ENCODE measurements around the gene ZMYM4.
"Not testable (repeated sequence)": the region's sequence is repeated elsewhere in the genome, so short reads cannot be mapped to it uniquely, and the experiment has no call there.

The ZMYM4 gene

DNA sequence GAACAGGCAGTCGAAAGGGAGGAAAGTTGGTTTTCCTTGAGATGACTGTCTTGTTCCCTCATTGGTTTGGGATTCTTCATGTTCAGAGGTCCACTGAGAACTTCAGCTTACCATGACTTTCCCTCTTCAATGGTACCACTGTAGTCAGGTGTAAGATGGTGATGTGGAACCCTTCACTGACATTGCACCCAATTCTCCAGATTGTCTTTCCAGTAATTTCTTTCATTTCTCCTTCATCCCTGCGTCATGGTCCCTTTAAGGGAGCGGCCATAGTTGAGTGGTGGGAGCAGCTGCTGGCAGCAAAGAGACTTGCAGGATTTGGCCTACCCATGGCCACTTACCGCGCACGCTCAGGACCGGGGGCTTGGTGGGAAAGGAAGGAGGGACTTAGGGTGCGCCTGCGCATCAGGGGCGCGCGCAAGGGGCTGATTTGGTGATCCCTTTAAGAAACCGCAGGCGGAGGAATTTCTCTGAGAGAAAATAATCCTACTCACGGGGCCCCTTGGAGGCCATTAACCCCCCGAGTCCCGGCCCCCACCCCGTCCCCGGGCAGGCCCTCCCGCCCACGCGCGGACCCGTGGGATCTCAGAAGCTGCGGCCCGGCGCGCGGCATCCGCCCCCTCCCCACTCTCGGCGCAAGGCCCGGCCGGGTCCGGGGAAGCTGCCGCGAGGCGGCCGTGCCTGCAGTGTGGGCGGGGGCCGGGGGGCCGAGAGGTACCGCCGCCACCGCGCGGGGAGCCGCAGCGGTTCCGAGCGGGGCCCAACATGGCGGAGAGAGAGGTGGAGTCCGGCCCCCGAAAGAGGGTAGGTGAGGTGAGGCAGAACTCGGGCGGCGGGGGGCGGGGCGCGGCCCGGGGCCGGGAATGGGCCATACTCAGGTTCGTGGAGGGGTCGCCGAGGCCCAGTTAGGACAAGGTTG is at the start of gene ZMYM4:
Gene ZMYM4 (plus strand): TSS at position 428 of the 919 bp plus-strand sequence. CDS start 338 bp downstream, at position 766.
- DNase-seq = peak; percentile 95

DNA sequence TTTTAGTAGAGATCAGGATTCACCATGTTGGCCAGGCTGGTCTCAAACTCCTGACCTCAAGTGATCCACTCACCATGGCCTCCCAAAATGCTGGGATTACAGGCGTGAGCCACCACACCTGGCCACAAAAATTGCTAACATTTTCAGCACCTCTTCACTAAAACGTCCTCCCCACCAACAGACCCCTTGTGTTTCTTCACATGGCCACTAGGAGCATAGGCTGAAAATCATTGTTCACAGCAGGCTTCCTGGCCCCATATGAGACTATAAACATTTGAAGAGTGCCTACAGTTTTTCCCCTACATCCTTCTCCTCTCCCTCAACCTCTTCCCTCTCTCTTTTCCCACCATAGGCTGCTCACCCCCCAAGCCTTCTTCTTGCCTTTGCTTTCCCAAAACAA is 47.5 kb upstream of the ZMYM4 start:
- DNase-seq = no peak

DNA sequence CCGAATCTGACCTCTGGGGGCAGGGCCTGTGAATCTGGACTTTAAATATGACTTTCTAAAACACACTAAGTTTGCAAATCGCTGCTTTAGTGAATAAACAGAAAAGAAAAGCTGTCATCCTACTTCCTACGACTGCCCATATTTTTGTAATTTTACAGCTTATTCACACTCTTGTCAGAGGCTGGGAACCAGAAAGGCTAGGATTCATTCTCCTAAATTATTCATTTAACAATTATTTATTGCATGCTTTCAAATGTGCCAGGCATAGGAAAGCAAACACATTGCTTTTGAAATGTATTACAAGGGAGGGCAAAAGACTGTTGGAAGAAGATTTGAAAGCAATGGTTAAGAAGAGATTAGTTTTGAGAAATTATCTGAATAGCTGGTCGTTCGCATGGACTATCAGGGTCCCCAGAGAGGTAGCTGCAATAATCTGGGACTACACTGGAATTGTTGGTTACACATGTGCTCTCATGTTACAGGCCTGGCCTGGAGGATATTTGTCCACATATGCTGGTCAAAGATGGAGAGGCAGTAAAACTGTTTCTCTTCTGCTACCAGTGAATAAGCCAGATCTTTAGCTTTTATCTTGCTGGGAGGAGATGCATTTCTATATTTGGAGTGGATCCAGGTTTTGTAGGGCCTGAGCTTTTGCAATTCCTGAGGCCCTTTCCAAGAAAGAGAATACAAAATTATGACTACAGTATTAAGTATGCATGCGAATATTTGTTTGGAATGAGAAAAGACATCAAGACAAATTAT is 46.0 kb upstream of the ZMYM4 start:
- no peak for DNase-seq

DNA sequence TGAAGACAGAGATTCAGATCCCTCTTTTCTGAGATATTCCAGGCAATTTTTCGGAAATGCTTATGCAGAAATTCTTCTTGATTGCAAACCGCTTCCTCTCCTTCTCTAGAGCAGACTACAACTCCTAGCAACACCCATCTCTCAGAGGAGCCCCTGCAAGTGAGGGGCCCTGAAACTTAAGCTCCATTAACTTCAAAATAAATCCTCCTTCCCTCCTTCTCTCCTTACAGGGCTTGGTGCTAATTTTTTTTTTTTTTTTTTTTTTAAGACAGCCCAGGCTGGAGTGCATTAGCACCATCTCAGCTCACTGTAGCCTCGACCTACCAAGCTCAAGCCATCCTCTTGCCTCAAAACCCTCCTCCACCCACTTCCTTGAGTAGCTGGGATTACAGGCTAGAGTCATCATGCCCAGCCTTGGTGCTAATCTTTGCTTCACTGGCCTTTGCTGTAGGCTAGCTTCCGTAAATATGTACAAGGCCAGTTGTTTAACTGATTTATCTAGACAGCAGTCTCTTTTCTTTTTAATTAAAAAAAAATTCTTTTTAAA is 45.4 kb upstream of the ZMYM4 start:
- DNase-seq = no peak

- no peak for DNase-seq
These were observed 42.0 kb upstream of the ZMYM4 start for GRCh38 chr1:35226546-35226945.

DNA sequence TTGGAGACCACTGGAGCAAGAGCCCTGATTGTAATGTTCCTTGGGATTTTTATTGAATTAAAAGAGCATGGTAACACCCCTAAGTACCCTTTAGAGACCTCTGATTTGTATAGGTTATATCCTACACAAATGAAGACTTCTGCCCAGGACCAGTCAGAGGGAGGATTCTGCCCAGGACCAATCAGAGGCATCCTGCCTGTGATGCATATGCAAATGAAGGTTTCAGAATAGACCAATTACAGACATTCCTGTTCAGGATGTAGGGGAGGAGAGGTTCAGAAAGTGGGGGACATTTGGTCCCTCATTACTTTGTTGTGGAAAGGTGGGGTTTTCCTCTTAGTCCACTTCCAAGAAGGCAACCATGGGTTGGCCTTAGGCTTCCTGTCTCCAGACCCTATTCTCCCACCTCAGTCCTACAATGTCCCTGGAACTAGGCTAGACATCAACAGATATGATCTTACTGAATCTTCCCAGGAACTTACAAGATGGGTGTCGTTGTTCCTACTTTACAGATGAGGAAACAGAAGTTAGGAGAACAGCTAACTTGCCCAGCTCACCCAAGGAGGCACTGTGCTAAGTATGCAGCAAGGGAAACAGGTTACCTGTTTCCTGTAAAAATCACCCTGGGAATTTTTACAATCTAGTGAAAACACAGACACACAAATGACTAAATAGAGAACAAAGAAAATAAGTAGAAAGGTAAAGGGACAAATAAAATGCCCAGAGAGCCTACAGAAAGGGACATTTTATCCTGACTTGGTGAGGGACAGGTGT is 38.7 kb upstream of the ZMYM4 start:
- no peak for DNase-seq

DNA sequence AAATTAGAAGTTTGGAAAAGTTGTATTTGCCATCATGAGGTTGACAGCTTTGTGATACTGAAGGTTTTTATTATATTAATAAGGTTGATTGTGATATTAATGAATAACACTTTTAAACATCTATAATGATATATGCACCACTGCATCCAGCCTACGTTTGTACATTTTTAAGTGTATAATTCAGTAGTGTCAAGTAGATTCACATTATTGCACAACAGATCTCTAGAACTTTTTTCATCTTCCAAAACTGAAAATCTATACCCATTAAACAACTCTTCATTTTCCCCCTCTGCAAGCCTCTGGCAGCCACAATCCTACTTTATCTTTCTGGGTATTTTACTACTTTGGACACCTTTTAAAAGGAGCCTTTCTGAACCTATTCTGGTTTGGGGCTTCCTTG is 37.2 kb upstream of the ZMYM4 start:
- no peak for DNase-seq

DNA sequence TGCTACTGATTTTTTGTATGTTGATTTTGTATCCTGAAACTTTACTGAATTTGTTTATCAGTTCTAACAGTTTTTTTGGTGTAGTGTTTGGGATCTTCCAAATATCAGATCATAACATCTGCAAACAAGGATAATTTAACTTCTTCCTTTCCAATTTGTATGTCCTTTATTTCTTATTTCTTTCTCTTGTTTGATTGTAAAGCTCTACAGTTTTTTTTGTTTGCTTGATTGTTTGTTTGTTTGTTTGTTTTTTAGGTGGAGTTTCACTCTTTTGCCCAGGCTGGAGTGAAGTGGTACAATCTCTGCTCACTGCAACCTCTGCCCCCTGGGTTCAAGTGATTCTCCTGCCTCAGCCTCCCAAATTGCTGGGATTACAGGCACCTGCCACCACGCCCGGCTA is 31.7 kb upstream of the ZMYM4 start:
- not testable (repeated sequence) for DNase-seq

DNA sequence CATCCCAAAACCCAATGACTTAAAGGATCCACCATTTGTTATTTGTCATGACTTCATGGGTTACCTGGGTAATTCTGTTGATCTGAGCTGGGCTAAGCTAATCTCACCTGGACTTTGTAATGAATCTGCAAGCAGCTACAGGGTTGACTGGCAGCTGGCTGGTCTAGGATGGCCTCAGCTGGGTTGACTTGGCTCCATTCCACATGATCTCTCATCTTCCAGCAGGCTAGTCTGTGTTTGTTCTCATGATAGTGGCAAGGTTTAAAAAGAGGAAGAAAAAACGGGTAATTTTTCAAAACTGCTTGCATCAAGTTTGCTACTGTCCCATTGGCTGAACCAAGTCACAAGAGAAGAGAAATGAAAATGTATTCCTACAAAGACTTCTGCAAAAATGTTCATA is 24.8 kb upstream of the ZMYM4 start:
- peak; percentile 15 for DNase-seq

DNA sequence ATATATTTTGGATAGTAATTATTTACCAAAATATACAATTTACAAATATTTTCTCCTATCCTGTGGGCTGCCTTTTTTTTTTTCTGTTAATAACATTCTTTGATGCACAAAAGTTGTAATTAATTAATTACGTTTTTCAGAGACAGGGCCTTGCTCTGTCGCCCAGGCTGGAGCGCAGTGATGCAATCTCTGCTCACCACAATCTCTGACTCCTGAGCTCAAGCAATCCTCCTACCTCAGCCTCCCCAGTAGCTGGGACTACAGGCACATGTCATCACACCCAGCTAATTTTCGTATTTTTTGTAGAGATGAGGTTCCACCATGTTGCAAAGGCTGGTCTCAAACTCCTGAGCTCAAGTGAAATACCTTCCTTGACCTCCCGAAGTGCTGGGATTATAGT is 21.3 kb upstream of the ZMYM4 start:
- no peak for DNase-seq

- no peak for DNase-seq
These were observed 14.6 kb upstream of the ZMYM4 start for GRCh38 chr1:35253941-35254340.

DNA sequence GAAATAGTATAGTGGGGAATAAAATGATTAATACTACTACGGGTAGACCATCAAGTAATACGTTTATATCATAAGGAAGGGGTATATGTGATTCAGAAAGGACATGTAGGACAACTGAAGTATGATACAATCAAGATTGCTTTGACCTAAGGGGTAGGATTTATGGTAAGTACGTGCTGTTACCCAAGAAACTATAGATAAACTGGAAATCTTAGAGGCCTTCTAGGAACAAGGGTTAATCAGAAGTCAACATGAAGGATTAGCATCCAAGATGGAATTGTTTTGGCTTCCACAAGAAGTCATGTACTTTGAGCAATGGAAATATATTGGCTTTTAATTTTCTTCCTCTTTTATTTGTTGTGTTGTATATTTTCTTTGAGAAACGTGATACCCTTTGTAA is 13.2 kb upstream of the ZMYM4 start:
- DNase-seq = no peak

- no peak for DNase-seq
These were observed 8.9 kb upstream of the ZMYM4 start for GRCh38 chr1:35259561-35259960.

- no peak for DNase-seq
These were observed 6.9 kb upstream of the ZMYM4 start for GRCh38 chr1:35261412-35262120.

GRCh38 chr1:35264035-35264434 is 4.5 kb upstream of the ZMYM4 start:
- no peak for DNase-seq

- no peak for DNase-seq
These were observed 3.6 kb upstream of the ZMYM4 start for GRCh38 chr1:35264871-35265270.

DNA sequence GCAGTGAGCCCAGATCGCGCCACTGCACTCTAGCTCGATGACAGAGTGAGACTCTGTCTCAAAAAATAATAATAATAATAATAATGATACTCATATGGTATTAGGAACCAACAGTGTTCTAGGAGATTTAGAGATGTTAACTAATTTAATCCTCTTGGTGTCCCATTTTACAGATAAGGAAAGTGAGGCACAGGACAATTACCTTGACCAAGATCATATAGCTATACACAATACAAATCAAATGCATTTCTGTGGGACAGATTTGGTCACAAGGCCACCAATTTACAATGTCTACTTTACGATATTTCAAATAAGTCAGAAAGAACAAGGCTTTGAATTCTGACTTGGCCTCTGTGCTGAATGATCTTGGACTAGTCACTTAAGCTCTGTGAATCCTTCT is 2.2 kb upstream of the ZMYM4 start:
- no peak for DNase-seq

DNA sequence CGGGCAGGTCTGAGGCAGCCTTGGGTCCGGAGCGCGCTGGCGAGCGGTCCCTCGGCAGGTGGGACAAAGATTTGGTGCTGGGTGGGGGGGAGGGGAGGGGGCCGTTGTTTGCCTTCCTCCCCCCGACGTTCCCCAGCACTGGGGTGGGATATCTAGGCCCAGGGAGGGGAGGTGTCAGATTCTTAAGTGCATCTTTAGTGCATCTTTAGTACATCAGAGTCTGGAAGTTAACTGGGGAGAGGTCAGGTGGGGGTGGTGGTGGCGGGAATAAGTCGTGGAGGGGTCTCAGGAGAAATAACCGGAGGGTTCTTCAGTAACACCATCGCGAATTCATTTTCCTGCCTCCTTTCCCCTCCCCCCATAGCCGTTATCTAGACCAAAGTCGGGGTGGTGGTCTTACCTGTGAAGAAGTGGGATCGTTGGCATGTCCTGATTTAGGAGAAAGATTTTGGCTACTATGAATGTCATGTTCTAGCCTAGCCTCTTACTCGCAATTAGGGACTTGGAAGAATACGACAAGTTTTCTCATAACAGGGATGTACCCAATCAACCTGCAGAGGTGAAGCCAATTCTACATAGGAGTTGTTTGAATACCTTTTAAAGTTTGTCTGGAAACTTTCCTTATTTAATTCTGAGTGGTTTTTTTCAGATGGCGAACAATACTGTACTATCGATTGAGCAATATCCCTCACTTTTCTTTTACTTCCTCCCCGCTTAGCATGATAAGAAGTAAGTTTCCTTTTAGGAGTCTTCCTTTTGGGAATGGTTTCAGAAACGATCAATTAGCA is 886 bp downstream of the ZMYM4 start:
- DNase-seq = no peak

- DNase-seq = no peak
These were observed 1.4 kb downstream of the ZMYM4 start for GRCh38 chr1:35269989-35270289.

DNA sequence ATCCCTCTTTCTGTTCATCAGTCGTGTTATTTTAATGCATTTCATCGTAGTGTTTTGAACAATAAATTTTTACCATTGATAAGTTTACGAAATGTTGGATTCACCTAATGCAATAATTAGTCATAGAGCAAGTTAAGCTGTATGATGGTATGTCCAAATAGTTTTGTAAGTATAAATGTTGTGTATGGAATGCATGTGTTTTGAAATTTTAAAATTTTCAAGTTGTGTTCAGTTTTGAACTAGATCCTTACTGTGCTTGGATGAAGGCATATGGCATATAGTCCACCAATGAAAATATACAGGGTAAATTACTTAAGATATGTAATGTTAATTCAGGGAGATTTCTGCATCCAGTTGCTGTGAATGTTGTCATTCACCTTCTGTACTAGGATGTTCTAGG is 2.3 kb downstream of the ZMYM4 start:
- DNase-seq = no peak

- no peak for DNase-seq
These were observed 5.7 kb downstream of the ZMYM4 start for GRCh38 chr1:35274197-35274596.
